NCI-H1694 (cell line): ENCODE measurements around the gene ARFIP1.
A peak's percentile ranks its signal among the peaks of the same experiment; 100 is the strongest.
"Not testable (repeated sequence)": the region's sequence is repeated elsewhere in the genome, so short reads cannot be mapped to it uniquely, and the experiment has no call there.

ENCODE experiments used
- DNase-seq: peaks from one replicate; lab custom pipeline; 2025; lab: John Stamatoyannopoulos, UW

Gene ARFIP1

DNA sequence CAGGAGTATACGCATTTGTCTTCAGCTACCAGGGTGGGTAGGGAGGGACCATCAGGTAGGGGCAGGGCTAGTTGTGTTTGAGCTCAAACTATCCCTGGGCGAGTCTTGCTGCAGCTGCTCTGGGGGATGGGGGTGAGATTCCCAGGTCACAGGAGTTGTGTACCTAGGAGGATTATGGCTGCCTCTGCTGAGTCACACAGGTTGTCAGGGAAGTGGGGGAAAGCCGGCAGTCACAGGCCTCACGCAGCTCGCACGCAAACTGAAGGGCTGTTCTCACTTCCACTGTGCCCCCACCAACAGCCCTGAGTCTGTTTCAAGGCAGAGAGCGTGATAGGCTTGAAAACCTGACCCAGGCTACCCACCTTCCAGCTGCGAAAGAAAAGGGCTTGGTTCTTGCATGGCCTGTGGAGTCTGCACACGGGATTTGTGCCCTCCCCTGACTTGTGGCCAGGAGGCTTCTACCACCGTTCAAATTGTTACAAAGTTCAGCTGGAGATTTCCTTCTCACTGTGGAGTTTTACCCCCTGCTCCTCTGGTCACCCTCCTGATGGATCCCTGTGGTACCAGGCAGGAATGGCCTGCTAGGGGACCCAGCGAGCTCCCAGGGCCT, 63.8 kb downstream of the ARFIP1 start:
- no peak for DNase-seq

DNA sequence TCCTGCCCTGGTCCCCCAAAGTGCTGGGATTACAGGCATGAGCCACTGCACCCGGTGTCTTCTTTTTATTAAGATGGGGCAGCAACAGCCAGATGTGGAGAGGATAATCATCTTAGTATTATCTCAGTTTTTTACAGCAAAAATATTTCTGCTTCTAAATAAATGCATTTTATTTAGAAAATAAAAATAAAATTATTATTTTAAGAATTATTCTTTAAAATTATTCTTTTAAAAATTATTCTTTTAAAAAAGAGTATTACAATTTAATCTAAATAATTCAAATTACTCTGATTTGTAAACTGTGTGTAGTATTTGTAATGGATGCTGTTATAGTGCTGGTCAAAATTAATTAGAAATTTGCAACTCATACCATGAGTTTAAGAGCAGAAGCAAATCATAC, 67.6 kb downstream of the ARFIP1 start:
- no peak for DNase-seq

DNA sequence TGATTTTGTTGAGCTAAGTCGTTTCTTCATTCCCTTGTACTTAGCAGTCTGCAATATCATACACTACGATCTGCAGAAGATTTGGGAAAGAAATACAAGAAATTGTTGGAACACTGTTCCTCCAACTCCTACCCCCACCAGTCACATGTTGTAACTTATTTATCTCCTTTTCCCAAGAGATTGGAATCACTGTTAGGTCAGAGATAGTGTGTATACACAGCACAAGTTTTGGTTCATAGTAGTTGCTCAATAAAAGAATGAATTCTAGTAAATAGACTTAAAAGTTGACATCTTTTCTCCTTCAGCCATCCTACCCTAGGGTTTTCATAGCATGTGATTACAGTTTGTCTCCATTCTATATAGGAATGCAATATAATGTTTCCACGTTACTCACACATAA, 68.8 kb downstream of the ARFIP1 start:
- DNase-seq, result no peak

DNA sequence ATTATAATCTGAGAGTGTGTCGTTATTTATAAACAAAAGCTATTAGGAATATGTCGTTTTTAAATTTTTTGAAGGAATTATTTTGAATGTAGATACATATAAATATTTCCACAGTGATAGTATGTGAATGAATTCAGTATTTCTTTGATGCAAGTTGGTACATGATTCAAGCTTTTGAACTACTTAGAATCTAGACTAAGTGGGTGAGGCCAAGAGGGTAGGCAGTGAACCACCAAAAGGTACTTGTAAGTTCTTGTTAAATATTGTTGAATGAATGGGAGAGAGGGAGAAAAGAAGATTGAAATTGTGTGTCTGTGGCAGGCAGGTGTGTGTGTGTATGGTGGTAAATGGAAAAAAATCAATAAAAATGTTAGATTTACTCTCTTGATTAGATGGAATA, 69.6 kb downstream of the ARFIP1 start:
- DNase-seq, result no peak

DNA sequence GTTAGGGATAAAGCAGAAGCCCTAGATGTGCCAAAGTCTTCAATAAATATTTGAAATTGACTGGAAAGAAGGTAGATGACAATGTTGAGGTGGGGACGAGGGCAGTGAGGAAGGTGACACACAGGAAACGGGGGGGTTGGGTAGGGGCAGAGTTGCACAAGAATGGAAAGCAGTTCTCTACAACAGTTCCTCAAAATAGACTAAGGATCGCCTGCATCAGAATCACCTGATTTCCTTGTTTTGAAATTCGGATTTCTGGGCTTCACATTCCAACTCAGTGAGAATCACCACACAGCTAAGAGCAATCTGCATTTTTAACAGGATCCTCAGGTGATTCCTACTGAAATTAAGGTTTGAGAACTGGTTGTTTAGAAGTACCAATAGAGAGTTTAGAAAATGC, 70.6 kb downstream of the ARFIP1 start:
- DNase-seq, result no peak

DNA sequence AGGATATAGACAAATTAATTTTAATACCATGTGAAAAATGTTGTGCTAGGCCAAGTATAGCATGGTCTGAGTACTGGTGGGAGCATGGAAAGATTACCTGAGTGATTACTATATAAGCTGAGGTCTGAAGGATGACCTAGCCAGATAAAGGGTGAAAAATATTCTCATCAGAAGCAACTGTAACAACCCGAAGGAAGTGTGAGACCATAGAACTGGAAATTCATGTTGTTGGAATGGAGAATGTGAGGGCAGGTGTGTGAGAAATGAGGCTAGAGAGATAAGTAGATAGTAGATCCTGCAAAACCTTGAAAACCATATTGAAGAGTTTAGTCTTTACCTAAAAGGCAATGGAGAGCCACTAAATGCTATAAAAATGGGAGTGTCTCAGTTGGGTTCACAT, 71.5 kb downstream of the ARFIP1 start:
- no peak for DNase-seq

DNA sequence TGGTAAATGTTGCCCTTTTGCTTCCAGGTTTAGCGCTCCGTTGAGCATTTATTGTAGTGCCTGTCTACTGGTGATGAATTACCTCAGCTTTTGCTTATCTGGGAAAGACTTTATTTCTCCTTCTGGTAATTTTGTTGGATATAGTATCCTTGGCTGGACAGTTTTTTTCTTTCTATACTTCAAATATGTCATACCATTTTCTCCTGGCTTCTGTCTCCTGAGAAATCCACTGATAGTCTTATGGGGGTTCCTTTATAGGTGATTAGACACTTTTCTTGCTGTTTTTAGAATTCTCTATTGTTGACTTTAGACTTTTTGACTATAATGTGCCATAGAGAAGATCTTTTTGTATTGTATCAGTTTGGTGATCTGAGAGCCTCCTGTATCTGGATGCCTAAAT, 73.5 kb downstream of the ARFIP1 start:
- DNase-seq, result no peak

DNA sequence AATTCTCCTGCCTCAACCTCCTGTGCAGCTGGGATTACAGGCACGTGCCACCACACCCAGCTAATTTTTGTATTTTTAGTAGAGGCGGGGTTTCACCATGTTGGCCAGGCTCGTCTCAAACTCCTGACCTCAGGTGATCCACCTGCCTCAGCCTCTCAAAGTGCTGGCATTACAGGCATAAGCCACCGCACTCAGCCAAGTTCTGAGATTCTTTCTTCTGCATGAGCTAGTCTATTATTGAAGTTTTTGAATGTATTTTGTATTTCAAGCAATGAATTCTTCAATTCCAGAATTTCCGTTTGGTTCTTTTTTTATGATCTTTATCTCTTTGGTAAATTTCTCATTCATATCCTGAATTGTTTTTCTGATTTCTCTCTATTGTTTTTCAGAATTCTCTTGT, 74.3 kb downstream of the ARFIP1 start:
- DNase-seq, result not testable (repeated sequence)

DNA sequence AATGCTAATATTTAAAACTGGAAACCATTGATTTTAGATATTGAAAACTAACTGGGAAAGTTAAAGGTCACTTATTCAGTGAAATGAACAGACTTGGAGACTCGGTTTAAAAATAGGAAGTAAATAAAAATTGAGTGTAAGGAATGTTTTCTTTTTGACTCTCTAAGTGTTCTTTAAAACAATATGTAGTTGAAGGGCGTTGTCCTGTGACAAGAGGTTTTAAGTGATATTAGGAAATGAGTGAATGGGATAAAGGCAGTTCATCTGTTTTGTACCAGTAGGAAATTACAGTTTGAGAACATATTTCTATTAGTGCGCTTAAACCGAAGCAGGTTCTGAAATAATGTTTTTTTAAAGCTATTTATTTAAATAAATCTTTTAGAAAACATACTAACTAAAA, 77.2 kb downstream of the ARFIP1 start:
- DNase-seq, result no peak

DNA sequence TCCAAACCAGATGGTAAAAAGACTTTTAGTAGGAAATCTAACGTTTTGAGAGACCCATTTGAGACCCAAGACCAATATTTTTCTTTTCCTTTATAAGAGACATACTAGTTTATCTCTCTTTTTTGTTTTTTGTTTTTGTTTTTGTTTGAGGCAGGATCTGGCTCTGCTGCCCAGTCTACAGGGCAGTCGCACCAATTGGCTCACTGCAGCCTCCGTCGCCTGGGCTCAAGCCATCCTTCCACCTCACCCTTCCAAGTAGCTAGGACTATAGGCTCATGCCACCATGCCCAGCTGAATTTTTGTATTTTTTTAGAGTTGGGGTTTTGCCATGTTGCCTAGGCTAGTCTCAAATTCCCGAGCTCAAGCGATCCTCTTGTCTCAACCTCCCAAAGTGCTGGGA, 79.2 kb downstream of the ARFIP1 start:
- no peak for DNase-seq

DNA sequence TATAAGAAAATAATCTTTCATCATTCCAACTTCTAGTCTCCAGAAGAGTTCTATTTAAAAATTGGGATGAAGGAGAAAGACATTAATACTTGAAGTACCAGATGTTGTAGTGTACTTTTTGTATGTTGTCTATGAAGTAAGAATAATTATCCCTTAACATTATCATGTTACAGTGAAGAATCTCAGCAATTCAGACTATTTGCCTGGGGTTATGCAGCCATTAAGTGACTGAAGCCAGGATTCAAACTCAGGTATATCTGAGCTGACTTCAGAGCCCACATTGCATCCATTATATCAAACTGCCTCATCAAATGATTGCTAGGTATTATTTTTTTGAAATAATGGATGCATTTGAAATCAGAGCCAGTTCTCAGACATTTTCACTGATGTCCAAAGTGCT, 80.3 kb downstream of the ARFIP1 start:
- DNase-seq, result no peak

DNA sequence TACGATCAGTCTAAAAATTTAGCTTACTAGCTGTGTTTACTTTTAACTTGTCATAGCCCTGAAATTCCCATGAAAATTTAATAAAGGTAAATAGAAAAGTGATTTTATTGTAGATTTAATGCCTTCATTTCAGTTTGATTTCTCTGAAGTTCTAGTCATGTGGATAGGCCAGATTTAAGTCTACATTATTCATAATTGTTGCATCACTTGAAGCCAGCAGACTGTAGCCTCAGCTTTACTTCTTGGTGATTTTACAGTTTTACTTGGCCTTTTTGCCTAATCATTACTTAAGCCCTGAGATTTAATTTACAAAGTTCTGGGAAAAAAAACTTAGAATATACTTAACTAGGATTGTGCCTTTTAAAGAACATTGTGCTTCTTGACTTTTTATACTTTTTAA, 82.9 kb downstream of the ARFIP1 start:
- no peak for DNase-seq

DNA sequence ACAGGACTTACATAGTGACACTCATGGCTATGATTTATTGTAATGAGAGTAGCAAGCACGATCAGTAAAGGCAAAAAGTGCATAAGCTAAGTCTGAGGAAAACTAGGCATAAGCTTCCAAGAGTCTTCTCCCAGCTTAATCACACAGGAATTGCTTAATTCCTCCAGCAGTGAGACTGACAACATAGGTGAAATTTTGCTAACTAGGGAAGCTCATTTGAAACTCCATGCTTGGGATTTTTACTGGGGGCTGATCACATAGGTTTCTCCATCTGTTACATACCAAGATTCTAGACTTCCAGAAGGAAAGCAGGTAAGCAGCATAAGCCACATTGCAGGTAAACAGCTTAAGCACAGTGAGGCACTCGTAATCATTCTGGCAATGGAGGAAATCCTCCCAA, 84.6 kb downstream of the ARFIP1 start:
- DNase-seq, result no peak

DNA sequence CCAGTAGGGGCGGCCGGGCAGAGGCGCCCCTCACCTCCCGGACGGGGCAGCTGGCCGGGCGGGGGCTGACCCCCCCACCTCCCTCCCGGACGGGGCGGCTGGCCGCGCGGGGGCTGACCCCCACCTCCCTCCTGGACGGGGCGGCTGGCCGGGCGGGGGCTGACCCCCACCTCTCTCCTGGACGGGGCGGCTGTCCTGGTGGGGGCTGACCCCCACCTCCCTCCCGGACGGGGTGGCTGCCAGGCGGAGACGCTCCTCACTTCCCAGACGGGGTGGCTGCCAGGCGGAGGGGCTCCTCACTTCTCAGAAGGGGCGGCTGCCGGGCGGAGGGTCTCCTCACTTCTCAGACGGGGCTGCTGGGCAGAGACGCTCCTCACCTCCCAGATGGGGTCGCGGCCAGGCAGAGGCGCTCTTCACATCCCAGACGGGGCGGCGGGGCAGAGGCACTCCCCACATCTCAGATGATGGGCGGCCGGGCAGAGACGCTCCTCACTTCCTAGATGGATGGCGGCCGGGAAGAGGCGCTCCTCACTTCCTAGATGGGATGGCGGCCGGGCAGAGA, 86.8 kb downstream of the ARFIP1 start:
- not testable (repeated sequence) for DNase-seq

DNA sequence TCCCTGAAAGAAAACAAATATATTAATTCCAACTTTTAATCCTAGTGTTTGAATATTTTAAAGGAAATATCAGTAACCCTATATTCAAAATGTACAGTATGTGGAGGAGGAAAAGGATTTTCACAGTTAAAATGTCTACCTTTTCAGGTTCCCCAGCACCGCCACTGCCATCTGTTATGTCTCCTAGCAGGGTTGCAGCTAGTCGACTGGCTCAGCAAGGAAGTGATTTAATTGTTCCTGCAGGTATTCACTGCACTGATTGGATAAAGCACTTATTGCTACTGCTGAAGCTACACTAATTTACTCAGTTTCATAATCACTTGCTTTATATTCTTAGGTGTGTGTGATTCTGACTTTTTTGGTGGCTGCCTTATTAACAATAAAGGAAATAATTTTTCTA, 90.9 kb downstream of the ARFIP1 start:
- no peak for DNase-seq

DNA sequence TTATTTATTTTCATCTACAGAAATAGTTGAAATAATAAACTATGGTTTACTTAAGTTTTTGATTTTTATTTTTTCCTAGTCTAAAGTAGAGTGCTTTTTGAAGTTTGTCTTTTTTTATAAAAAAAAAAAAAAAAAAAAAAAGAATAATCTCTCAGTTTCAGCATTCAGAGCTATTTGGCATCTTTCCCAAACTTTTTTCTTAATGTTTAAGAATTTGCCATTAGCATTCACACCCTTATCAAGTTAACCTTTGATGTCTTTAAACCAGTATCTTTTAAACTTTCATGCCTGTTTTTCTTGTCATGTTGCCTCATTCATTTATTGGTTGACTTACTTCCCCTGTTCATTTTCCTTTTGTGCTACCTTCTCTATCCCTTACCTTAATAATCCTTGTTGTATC, 95.5 kb downstream of the ARFIP1 start:
- no peak for DNase-seq

DNA sequence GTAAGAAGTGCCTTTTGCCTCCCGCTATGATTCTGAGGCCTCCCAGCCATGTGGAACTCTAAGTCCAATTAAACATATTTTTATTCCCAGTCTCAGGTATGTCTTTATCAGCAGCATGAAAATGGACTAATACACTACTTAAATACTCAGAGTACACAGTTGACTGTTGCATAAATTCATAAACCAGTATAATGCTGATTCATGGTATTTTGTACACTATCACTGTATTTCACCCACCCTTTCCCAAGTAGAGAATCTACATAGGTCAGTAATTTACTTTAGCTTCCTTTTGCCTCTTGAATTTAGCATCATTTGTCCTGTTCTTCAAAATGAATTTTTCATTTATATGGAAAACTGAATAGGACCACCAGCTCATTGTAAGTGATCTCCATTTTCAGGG, 98.1 kb downstream of the ARFIP1 start:
- no peak for DNase-seq

DNA sequence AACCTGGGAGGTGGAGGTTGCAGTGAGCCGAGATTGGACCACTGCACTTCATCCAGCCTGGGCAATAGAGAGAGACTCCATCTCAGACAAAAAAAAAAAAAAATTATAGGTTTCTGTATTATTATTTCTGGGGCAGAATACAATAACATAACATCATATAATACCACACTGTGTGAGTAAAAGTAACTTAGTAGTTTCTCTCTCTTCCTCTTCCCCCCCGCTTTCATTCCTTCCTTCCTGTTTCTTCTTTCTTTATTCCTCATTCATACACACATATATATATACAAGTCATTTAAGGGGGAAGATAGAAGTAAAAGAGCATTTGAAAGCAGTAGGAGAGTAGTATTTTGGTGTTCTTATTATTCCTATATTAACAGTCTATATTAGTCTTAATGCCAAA, 100.5 kb downstream of the ARFIP1 start:
- no peak for DNase-seq

DNA sequence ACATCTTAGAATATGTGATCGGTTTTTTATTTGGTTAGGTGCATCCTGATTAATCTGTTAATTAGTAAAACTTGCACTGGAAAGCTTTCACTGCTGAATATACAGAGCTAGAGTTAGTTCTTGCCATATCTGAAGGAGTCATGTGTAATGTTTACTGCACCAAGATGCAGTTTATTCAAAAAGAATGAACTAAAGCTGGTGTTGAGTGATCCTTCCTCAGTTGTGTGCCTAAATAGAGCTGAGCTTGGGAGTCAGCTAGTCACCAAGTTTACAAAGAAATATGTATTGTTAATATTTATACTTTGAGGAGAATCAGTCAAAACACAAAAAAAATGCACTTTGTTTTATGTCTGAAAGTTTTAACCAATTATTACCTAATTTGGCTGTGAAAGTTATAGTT, 102.2 kb downstream of the ARFIP1 start:
- DNase-seq, result no peak

DNA sequence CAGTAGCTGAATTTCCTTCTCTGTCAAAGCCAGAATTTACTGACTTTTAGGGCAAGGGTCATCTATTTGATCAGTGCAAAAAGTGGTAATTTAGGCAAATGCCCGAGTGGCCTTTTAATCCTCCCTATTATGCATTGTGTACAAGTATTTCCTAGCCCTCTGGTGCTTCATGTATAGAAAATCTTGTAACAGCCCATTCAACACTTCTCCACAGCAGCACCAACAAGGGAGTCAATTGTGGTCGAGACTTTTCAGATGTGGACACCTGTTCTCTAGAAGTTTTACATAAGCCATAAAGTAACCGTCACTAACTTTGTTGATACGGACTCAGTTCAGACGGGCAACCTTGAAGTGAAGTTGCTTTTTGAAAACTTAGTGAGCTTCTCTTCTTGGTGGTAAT, 105.4 kb downstream of the ARFIP1 start:
- DNase-seq, result no peak

DNA sequence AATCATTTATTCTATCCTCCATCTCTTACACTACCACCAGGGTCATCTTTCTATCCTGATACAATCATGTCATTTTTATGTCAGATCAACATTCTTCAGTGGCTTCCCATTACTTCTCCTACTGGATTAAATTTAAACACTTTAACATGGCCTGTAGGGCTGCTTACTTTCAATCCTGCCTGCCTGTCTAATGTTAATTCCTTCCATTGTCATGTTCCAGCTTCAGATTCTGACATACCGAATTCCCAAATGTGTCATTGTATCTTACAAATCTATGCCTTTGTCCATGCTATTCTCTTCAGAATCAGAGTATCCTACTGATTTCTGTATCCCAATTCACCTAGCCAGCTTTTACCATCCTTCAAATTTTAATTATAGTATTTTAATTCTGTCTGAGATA, 106.4 kb downstream of the ARFIP1 start:
- DNase-seq, result no peak

DNA sequence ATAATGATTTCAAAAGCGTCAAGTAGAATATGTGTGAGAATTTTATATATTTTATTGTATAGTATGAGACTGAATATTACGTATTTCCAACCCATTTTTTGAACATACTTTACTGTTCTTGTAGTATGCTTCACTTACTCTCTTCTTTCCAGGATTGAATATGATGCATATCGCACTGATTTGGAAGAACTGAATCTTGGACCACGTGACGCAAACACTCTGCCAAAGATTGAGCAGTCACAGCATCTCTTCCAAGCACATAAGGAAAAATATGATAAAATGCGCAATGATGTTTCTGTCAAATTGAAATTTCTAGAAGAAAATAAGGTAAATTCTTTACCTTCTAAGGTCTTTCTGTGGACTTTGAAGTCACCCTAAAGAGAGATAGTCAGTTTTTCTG, 108.2 kb downstream of the ARFIP1 start:
- no peak for DNase-seq

DNA sequence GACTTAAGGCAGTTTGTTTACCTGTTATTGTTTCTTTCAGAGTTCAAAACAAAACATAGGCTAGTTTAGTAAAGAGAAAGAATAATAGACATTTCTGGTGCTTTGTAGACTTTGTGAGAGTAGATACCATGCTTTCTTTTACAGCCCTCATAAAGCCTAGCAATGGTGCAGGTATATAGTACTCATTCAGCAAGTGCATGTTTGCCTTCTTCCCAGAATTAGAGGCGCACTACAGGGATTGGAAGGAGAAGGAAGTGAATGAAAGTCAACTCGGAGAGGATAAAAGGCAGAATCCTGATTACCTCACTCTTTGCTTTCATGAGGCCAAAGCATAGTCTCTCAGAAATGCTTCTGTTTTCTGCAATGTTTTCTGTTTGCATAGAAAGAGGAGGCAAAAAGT, 113.2 kb downstream of the ARFIP1 start:
- DNase-seq, result no peak

DNA sequence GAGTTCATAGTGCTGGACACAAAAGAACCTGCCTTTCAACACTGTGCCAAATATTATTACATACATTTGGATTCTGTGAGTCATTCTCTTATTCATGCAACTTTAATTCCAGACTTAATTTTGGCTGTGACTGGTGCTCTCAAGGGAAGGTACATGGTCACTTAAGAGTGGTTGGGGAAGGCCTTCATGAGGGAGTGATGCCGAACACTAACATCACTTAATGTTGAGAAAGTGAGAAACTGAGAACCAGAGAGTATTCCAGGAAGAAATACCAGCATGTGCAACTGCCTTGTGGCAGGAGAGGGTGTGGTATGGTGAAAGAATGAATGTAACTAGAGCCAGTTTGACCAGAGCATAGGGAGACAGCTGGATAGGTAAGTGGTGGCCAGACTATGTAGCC, 114.9 kb downstream of the ARFIP1 start:
- no peak for DNase-seq

DNA sequence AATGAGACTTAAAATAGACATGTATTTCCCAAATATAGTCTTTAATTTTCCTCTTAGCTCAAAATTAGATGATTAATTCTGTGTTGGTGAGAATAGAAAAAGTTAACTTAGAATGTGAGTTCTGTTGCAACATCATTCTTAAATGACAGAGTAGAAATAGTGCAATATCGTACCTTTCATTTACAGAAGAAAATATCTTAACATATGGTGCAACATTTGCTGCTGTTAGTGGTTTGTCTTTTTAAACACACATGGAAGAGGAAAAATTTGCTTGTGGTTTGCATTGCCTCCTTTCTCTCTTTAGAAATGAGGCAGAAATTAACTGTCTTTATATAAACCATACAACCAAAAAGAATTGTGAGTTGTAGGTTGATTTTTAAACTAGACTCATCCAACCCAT, 117.1 kb downstream of the ARFIP1 start:
- peak; percentile 16 for DNase-seq
